SK-N-MC (cell line): ENCODE data around the gene CCDC88B.

Experiments
- EZH2 ChIP-seq: fragments of 200-600 bp; sonication (generic); IDR thresholded peaks from one replicate; pipeline ENCODE4 v1.6.1; 2017; ENCODE audit warnings: antibody characterized with exemption
- POLR2AphosphoS5 ChIP-seq: IDR thresholded peaks from 2 replicates; pipeline ENCODE4 v1.6.1; 2012; ENCODE audit warnings: mild to moderate bottlenecking, low read depth, low read length, borderline replicate concordance

DNA sequence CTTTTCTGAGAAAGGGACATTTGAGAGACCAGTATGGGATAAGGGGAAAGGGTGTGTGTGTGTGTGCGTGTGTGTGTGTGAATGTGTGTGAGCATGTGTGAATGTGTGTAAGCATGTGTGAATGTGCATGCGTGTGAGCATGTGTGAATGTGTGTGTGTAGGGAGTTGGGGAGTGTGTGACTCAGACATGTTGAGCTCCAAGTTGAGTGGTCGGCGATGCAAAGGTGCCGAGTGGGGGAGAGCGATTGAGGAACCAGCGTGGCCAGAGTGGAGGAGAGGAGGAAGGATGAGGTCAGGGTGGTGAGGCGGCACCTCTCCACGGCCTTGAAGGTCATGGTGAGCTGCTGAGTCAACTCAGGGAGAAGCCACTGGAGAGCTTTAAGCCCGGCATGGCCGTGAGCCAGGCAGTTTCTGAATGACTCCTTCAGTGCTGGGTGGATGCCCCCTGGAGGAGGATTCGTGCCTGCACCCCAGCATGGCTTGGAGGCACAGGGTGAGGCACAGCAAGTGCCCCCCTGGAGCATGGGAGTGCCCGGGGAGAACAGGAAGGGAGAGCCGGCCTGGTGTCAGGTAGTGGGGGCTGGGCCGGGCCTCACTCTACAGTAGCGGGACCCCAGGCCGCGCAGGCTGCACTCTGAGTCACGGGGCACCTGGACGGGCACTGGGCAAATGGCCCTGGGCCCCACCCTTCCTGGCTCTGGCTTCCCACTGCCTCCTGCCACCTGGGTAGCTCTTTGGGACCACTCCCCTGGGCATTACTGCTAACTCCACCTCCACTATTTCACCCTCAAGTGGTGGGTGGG, 8.2 kb upstream of the CCDC88B start:
- TF ChIP-seq POLR2AphosphoS5 (no peak), EZH2 (no peak)
